Non-pigmented ciliary epithelial cell (primary cell): ENCODE results near the gene CELF4.

Experiments used
- DNase-seq: peaks from one replicate; pipeline ENCODE4 v3.0.0-alpha.2; 2010; ENCODE audit warnings: low read depth

Gene CELF4

DNA sequence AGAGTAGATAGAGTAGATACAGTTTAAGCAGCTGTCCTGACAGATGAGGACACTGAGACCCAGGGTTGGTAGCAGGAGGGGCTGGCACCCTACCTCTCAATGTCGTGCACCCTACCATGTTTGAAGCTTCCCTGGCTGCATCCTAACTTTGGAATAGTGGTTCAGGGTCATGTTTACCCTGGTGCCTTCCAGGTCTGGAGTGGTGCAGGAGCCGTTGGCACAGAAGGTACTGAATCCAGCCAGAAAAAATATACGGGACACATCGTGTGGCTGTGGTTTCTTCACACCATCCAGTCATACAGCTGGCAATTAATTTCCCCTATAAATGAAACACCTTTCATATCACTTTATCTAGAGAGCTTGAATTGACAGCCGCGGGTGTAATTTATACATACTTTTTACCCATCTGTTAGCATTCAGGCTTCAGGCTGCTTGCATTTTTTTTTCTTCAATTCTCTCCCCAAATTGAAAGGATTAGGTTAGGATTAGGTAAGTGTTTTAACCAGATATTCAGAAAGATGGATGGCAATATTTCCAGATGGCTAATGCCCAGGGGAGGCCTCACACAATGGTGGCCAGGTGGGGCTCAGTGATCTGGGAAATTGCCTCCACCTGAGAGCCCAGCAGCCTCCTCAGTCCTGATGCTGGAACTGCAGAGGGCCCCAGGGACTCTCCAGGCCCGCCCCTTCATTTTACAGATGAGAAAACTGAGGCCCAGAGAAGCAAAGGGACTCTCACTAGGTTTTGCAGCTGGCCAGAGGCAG is 127.0 kb downstream of the CELF4 start:
- DNase-seq = no peak

- DNase-seq = no peak
Measured at GRCh38 chr18:37435996-37436395, 129.6 kb downstream of the CELF4 start.

DNA sequence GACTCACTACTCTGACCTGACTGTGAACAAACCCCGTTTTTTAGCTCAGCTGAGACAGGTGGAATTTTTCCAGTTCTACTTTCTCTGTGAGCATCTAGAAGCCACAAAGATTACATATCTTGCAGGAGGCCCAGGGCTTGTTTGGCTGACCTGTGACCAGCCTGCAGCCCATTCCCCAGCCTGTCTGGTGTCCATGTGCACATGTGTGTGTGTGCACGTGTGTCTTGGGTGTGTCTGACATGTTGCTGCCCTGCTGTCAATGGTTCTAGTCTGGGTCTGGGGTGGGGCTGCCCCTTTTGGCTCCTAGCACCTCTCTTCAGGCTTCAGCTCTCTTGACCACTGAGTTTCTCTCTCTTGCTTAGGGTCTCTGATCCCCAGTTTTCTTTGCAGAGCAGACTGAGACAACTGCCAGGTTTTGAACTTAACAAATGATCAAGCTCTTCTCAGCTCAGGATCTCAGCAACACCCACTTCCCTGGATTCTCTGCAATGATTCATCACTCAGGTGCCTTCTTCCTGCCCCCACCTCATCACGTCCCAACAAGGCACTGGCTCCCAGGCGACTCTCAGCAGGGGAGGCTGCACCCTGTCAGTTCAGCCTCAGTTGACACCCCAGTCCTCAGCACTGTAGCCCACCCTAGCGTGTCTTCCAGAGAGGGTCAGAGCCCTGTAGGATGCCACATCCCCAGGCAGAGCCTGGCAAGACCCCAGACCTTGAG is 130.3 kb downstream of the CELF4 start:
- no peak for DNase-seq

DNA sequence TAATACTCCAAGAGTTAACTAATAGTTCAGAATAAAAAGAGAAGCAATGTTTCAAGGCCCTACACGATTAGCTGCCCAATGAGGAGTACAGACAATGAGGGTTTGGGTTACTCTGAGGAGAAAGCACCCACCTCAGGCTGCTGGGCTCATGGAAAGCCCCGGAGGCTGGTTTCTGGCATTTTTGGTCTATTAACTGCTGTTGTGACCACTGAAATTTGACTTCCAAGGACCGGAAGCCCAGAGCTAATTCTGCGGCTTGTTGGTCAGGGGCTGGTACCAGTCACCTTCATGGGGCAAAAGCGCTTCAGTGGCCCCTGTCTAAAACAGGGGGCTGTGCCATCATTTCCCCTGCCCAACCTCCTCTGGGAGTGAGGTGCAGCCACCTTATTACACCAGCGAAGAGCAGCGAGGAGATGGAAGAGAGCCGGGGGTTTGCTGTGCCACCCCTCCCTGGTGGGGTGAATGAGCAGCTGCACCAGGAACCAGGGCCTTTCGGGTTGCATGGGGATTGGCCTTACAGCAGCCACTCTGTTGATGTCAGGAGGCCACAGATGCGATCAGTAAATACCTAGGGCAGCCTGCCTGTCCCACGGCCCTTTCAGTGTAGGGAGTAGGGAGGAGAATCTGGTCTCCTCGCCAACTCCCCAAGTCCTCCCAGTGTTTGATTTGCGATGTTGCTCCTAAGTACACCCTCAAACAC is 131.3 kb downstream of the CELF4 start:
- DNase-seq = no peak

DNA sequence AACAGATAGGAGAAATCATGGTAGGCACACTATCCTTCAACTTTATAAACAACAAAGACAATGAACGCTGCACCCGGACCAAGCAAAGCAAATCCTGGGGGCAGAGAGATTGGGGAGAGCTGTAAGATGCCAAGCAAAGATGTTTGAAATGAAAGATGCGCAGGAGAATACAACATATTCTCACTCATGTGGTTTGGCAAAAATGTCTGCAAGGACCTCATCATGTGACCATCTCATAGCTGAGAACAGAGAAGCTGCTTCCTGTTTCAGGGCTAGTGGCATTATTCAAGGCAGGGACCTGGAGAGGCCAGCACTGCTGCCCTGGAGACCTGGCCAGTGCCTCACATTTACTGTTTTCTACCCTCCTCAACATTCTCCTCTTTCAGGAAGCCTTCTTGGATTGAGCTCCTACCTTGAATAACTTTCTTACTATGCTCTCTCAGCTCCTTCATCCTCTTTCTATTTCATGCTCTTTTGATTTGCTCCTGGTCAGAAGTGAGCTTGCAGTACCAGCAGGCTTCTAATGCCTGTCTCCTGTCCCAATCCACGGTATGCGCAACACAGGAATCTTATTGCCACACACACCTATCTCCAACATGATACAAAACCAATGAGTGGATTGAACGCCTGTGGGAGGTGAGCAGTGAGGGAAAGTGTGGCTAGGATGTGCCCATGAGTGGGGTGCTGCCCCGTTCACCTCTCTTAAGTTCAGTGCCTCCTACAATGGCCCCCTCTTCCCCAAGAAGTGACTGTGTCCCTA is 133.0 kb downstream of the CELF4 start:
- DNase-seq = no peak

GRCh38 chr18:37430357-37431076 is 135.1 kb downstream of the CELF4 start:
- no peak for DNase-seq

GRCh38 chr18:37429791-37430190 is 135.8 kb downstream of the CELF4 start:
- no peak for DNase-seq

DNA sequence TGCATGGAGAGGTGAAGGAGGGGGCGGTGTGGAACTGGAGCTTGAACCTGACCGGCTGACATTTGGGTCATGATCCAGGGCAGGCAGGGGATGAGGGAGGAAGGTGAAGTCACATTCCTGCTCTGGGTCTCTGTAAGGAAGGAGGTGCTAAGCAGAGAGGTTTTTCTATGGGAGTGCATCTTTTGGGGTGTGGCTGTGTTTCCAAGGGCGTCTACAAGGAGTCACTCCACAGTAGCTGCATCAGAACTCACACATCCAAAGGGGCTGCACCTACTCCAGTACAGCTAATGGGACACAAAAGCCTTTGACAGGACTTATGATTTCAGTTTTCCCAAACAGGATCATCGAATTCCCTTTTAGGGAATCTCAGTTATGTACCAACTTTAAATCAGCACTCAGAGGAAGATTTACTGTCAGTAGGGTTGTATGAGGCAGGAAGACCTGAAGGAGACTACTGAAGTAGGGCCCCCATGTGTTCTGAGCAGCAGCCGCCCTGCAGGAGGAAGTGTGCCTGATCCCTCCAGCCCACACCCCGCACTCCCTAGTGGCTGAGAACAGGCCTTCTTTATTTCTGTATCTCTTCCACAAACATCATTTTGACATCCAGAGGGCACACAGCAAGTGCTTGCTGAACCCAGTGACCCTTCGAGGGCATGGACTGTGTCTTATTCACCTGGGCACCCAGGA is 137.2 kb downstream of the CELF4 start:
- DNase-seq = no peak

GRCh38 chr18:37426586-37426985 is 139.0 kb downstream of the CELF4 start:
- no peak for DNase-seq

- no peak for DNase-seq
Measured at GRCh38 chr18:37425222-37425621, 140.4 kb downstream of the CELF4 start.

DNA sequence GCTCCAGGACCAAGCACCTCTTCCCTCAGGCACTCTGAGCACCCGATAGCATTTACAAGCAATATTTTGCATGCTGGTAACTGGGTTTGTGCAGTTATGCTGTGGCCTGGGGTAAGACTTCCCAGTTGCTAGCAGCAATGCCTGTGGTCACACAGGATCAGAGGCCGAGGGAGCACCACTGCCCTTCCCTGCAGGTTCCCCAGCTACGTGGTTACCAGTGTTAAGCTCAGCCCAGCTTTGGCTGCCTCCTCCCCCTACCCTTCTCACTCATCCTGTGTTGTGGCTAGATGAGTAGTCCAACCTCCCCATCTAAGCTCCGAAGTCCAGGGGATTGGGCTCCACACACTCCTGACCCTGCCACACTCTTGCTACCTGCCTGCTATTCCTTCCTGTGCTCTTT is 141.1 kb downstream of the CELF4 start:
- no peak for DNase-seq

GRCh38 chr18:37422596-37422995 is 143.0 kb downstream of the CELF4 start:
- no peak for DNase-seq

- DNase-seq = no peak
Measured at GRCh38 chr18:37422116-37422515, 143.5 kb downstream of the CELF4 start.

DNA sequence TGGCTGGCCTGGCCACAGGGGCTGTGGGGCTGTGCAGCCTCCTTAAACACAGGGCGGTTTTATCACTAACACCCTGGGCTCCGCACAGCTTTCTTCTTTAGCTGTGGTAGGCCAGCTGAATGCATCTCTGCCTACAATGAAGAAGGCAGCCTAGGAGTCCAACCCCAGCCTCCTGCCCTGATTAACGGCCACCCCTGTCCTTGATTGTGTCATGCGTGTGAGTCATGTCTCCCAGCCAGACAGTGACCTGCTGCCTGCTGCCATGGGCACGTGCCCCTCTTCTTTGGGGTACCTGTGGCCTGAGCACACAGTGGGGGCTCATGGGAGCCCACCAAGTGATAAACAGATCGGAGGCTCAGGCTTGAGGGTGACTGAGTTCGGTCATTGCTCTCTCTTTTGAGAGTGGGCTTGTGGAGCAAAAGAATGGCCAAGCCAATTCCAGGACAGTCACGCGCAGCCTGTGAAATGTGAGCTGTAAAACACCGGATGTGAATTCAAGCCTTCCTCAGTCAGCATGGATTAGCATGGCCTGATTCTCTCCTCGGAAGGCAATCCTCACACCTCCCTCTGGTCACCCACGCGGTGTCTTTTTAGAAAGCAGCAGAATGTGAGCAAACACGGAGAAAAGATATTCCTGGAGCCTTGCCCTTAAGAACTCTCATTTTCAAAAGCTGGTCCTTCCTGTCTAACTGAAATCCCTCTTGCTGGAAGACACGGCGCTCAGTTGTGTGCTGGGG is 144.1 kb downstream of the CELF4 start:
- no peak for DNase-seq

- DNase-seq = no peak
Measured at GRCh38 chr18:37420315-37420880, 145.2 kb downstream of the CELF4 start.

DNA sequence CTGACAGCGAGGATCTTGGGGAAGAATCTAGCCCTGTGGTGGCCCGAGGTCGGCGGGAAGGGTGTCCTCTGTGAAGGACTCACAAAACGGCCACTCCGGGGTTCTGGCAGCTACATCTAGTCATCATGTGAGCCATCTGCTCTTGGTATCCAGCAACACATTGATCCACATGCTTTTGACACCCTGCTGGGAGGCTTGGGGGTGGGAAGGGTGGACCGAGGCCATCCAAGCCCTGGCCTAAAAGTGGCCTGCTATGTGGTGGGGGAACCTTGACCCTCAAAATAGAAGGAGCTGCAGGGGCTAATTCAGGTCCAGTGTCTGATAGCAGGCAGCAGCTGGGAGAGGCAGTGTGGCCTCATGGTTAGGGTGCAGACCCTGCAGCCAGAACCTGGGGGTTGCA is 145.7 kb downstream of the CELF4 start:
- no peak for DNase-seq

DNA sequence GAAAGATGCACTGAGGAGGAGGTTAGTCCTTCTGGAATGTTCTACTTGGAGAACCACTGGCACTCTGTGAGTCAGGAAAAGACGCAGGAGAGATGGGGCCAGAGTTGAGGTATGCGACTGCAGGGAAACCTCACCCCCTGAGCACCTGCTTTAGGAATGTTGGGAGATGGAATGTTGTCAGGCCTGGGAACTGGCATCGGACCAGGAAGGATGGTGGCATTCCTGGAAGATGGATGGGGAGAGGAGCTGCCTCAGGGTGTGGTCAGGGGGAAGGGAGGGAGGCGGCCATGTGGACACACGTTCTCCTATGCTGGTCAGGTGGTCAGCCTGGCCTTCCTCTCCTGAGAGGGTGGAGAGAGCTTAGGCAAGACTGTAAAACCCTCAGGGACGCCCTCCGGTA is 146.3 kb downstream of the CELF4 start:
- DNase-seq = no peak

DNA sequence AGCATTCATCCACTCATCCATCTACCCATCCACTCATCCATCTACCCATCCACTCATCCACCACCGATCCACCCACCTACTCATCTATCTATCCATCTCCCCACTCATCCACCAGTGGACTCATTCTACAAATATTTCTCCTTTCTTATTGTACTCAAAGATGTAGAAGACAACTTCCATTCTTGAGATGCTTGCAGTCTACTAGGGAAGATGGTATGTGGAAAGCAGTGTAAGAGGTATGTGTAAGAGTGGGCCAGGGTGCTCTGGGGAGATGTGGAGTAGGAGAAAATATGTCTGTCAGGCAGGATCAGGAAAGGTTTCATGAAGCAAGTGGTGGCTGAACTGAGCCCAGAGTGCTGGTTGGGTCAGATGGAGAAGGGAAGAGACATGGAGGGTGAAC is 150.8 kb downstream of the CELF4 start:
- no peak for DNase-seq

GRCh38 chr18:37412829-37413228 is 152.8 kb downstream of the CELF4 start:
- DNase-seq = no peak

- no peak for DNase-seq
Measured at GRCh38 chr18:37412333-37412732, 153.3 kb downstream of the CELF4 start.
